Astrocyte (in vitro differentiated cells and primary cell): Measurements from ENCODE around the gene SOHLH1. TPM values are rescaled to one million over a fixed set of nuclear protein-coding genes. Genes with fewer than 3 reads are reported as not detected.

Experiments
- DNase-seq: peaks from one replicate; pipeline ENCODE4 v3.0.0-alpha.2; 2010; ENCODE audit warnings: low read depth
- FAIRE-seq: peaks from 2 replicates; lab custom pipeline; 2011; peaks lifted over from hg19 to GRCh38; lab: Jason Lieb, UNC
- H2AFZ ChIP-seq: 2 replicates; pipeline ENCODE4 v1.6.0; 2012; ENCODE audit warnings: low read depth, low read length, inconsistent platforms
- H3K27ac ChIP-seq: 2 replicates; pipeline ENCODE4 v1.5.1; 2011; ENCODE audit warnings: low read depth, low read length, inconsistent platforms
- H3K27me3 ChIP-seq: 2 replicates; pipeline ENCODE4 v1.6.0; 2011; ENCODE audit warnings: low read length, inconsistent platforms; ENCODE audit not compliant: insufficient read depth
- H3K36me3 ChIP-seq: 2 replicates; pipeline ENCODE4 v1.5.1; 2011; ENCODE audit warnings: low read length, inconsistent platforms; ENCODE audit not compliant: insufficient read depth
- H3K4me1 ChIP-seq: 2 replicates; pipeline ENCODE4 v1.5.1; 2011; ENCODE audit warnings: low read length, inconsistent platforms; ENCODE audit not compliant: insufficient read depth
- H3K4me2 ChIP-seq: 2 replicates; pipeline ENCODE4 v1.6.0; 2012; ENCODE audit warnings: low read length, inconsistent platforms
- H3K4me3 ChIP-seq: 2 replicates; pipeline ENCODE4 v1.5.1; 2011; ENCODE audit warnings: low read depth, mild to moderate bottlenecking, low read length, inconsistent platforms; ENCODE audit not compliant: insufficient read depth
- H3K79me2 ChIP-seq: 2 replicates; pipeline ENCODE4 v1.6.0; 2012; ENCODE audit warnings: mild to moderate bottlenecking, low read length, inconsistent platforms; ENCODE audit not compliant: insufficient read depth
- H3K9ac ChIP-seq: 2 replicates; pipeline ENCODE4 v1.6.0; 2012; ENCODE audit warnings: mild to moderate bottlenecking, low read length, inconsistent platforms
- H3K9me3 ChIP-seq: 2 replicates; pipeline ENCODE4 v1.5.1; 2012; ENCODE audit warnings: low read depth, mild to moderate bottlenecking, low read length, inconsistent platforms; ENCODE audit not compliant: insufficient read depth
- H4K20me1 ChIP-seq: 2 replicates; pipeline ENCODE4 v1.6.0; 2012; ENCODE audit warnings: low read length, inconsistent platforms; ENCODE audit not compliant: insufficient read depth
- H3K27ac Mint-ChIP-seq: one replicate; pipeline ENCODE4 v1.8.0; 2021; ENCODE audit warnings: mild to moderate bottlenecking, mixed read lengths; ENCODE audit not compliant: unreplicated experiment
- H3K27me3 Mint-ChIP-seq: one replicate; pipeline ENCODE4 v1.8.0; 2021; ENCODE audit warnings: low read depth, mixed read lengths; ENCODE audit not compliant: unreplicated experiment
- H3K36me3 Mint-ChIP-seq: one replicate; pipeline ENCODE4 v1.8.0; 2021; ENCODE audit warnings: low read depth, mixed read lengths; ENCODE audit not compliant: unreplicated experiment
- H3K4me1 Mint-ChIP-seq: one replicate; pipeline ENCODE4 v1.8.0; 2021; ENCODE audit warnings: low read depth, mixed read lengths; ENCODE audit not compliant: unreplicated experiment
- H3K4me3 Mint-ChIP-seq: one replicate; pipeline ENCODE4 v1.8.0; 2021; ENCODE audit warnings: mild to moderate bottlenecking, moderate library complexity, mixed read lengths; ENCODE audit not compliant: unreplicated experiment
- H3K9me3 Mint-ChIP-seq: one replicate; pipeline ENCODE4 v1.8.0; 2021; ENCODE audit warnings: mild to moderate bottlenecking, mixed read lengths; ENCODE audit not compliant: unreplicated experiment
- CTCF ChIP-seq: IDR thresholded peaks from 2 replicates; pipeline ENCODE4 v1.5.1; 2011; ENCODE audit warnings: low read depth, mild to moderate bottlenecking, inconsistent platforms, low read length, moderate library complexity; ENCODE audit not compliant: insufficient read depth
- EZH2 ChIP-seq: IDR thresholded peaks from 2 replicates; pipeline ENCODE4 v1.6.1; 2012; ENCODE audit warnings: mild to moderate bottlenecking, low read length, inconsistent platforms; ENCODE audit not compliant: insufficient read depth
- total RNA-seq: library from RNA; stranded (reverse); gene quantifications from 2 replicates; pipeline ENCODE4 v1.2.1, GENCODE V29; 2021

Gene SOHLH1
- total RNA-seq, 1 donor from 2014 or later: not detected

GRCh38 chr9:135644631-135645218 is 54.6 kb downstream of the SOHLH1 start:
- Histone ChIP-seq H3K4me2 (no peak overlapping the region), H3K79me2 (no peaks in the 10 kb centered on the region), H3K36me3 (no peaks in the 10 kb centered on the region), H3K4me3 (no peak overlapping the region), H2AFZ (no peak overlapping the region), H3K4me1 (no peaks in the 10 kb centered on the region), H4K20me1 (no peaks in the 10 kb centered on the region), H3K9me3 (peaks cover 22% of the 10 kb centered on the region), H3K9ac (no peak overlapping the region), H3K27me3 (no peaks in the 10 kb centered on the region), H3K27ac (no peak overlapping the region)
- Mint-ChIP-seq H3K27me3 (peaks cover 5% of the 10 kb centered on the region), H3K27ac (peak overlapping the region; percentile 30), H3K9me3 (peaks cover 52% of the 10 kb centered on the region), H3K4me1 (peaks cover 4% of the 10 kb centered on the region), H3K36me3 (peaks cover 8% of the 10 kb centered on the region), H3K4me3 (no peak overlapping the region)
- FAIRE-seq (no peak), DNase-seq (no peak)
- TF ChIP-seq EZH2 (no peak), CTCF (no peak)

Other genes starting within 250 kb of the SOHLH1 start
- 10.6 and 11.3 TPM in 2 replicates for gene PPP1R26, start 219.7 kb downstream of the SOHLH1 start, total RNA-seq
- gene MRPS2, start 198.8 kb downstream of the SOHLH1 start, total RNA-seq: 35.8 and 38.6 TPM in 2 replicates
- gene LCN1, start 178.0 kb downstream of the SOHLH1 start, total RNA-seq: not detected in 2 replicates
- not detected in 2 replicates for gene OBP2A, start 153.4 kb downstream of the SOHLH1 start, total RNA-seq
- gene PAEP, start 137.7 kb downstream of the SOHLH1 start, total RNA-seq: 0.39 TPM in 1 of 2 replicates, not detected in the other
- gene GLT6D1, start 59.9 kb downstream of the SOHLH1 start, total RNA-seq: not detected in 2 replicates
- 2.1 and 4.8 TPM in 2 replicates for gene LCN9, start 36.2 kb downstream of the SOHLH1 start, total RNA-seq
- not detected in 2 replicates for gene KCNT1, start 2.7 kb upstream of the SOHLH1 start, total RNA-seq
- gene CAMSAP1, start 208.1 kb upstream of the SOHLH1 start, total RNA-seq: 27.3 and 34.8 TPM in 2 replicates